ENCODE results near the gene NCF2.

NCF2 gene

GRCh38 chr1:183593356-183593755 lies 3.1 kb upstream of the NCF2 start:
- in situ Hi-C loops (cut with HindIII; ENCODE audit: low pct_ligation_motif_present, low sequenced_read_pairs), result no loop called here
- Histone ChIP-seq H3K27me3 (replicated peaks) (no peaks in the 10 kb centered on the region), H3K27ac (no peak overlapping the region), H3K36me3 (replicated peaks) (no peaks in the 10 kb centered on the region), H3K4me3 (ENCODE audit: low read depth, low read length) (no peak overlapping the region)
- DNase-seq, result no peak
- TF ChIP-seq, protein P1, sequence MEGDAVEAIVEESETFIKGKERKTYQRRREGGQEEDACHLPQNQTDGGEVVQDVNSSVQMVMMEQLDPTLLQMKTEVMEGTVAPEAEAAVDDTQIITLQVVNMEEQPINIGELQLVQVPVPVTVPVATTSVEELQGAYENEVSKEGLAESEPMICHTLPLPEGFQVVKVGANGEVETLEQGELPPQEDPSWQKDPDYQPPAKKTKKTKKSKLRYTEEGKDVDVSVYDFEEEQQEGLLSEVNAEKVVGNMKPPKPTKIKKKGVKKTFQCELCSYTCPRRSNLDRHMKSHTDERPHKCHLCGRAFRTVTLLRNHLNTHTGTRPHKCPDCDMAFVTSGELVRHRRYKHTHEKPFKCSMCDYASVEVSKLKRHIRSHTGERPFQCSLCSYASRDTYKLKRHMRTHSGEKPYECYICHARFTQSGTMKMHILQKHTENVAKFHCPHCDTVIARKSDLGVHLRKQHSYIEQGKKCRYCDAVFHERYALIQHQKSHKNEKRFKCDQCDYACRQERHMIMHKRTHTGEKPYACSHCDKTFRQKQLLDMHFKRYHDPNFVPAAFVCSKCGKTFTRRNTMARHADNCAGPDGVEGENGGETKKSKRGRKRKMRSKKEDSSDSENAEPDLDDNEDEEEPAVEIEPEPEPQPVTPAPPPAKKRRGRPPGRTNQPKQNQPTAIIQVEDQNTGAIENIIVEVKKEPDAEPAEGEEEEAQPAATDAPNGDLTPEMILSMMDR (IDR thresholded peaks at IDR 0.05; ENCODE audit: low read depth, low read length, missing control alignments), result no peak

GRCh38 chr1:183592733-183593132 lies 2.5 kb upstream of the NCF2 start:
- in situ Hi-C loops (cut with HindIII; ENCODE audit: low pct_ligation_motif_present, low sequenced_read_pairs), result no loop called here
- TF ChIP-seq, protein P1 (IDR thresholded peaks at IDR 0.05; ENCODE audit: low read depth, low read length, missing control alignments), result no peak
- no peak overlapping the region for H3K4me3 ChIP-seq (ENCODE audit: low read depth, low read length)
- H3K36me3 ChIP-seq (replicated peaks), result no peaks in the 10 kb centered on the region
- no peaks in the 10 kb centered on the region for H3K27me3 ChIP-seq (replicated peaks)
- no peak overlapping the region for H3K27ac ChIP-seq
- no peak for DNase-seq

DNA sequence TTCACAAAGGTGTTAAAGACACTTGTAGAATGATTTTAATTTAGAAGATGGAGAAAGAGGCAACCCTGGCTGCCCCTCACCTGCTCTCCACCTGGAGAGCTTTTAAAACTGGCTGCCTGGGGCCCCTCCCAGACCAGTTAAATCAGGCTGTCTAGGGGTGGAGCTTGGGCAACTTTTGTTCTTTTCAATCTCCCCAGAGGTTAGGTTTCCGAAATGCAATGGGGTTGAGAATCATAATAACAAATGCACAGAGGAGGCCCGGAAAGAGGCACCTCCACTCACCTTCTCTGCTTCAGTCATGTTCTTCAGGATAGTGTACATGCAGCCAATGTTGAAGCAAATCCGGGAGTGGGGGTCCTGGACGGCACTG lies 400 bp downstream of the NCF2 start:
- no peak for DNase-seq
- Histone ChIP-seq H3K36me3 (replicated peaks) (no peaks in the 10 kb centered on the region), H3K27me3 (replicated peaks) (no peaks in the 10 kb centered on the region), H3K27ac (no peak overlapping the region), H3K4me3 (ENCODE audit: low read depth, low read length) (no peak overlapping the region)
- in situ Hi-C loops (cut with HindIII; ENCODE audit: low pct_ligation_motif_present, low sequenced_read_pairs), result no loop called here
- TF ChIP-seq, protein P1 (IDR thresholded peaks at IDR 0.05; ENCODE audit: low read depth, low read length, missing control alignments), result no peak

GRCh38 chr1:183589384-183589783 lies 875 bp downstream of the NCF2 start:
- Histone ChIP-seq H3K36me3 (replicated peaks) (no peaks in the 10 kb centered on the region), H3K4me3 (ENCODE audit: low read depth, low read length) (no peak overlapping the region), H3K27ac (no peak overlapping the region), H3K27me3 (replicated peaks) (no peaks in the 10 kb centered on the region)
- no peak for DNase-seq
- TF ChIP-seq, protein P1 (IDR thresholded peaks at IDR 0.05; ENCODE audit: low read depth, low read length, missing control alignments), result no peak
- in situ Hi-C loops (cut with HindIII; ENCODE audit: low pct_ligation_motif_present, low sequenced_read_pairs), result no loop called here

DNA sequence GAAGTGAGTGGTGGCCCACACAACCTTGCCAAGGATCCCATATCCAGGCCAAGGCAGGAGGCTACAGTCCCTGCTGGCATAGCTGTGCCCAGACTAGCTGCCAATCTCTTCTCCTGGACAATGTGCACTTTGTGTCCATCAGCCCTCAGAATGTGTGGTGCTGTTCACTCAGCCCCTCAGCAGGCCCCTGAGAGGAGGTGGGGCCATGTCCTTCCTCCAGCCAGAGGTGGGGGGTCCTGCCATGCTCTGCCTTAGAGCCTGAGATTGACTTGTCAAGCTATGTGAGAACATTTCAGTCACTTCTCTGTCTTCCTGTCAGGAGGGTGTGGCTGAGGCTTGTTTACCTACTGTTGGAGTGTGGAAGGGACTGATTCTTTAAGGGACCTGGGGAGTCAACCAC lies 1.4 kb downstream of the NCF2 start:
- TF ChIP-seq, protein P1 (IDR thresholded peaks at IDR 0.05; ENCODE audit: low read depth, low read length, missing control alignments), result no peak
- Histone ChIP-seq H3K27ac (no peak overlapping the region), H3K36me3 (replicated peaks) (no peaks in the 10 kb centered on the region), H3K27me3 (replicated peaks) (no peaks in the 10 kb centered on the region), H3K4me3 (ENCODE audit: low read depth, low read length) (no peak overlapping the region)
- no peak for DNase-seq
- in situ Hi-C loops (cut with HindIII; ENCODE audit: low pct_ligation_motif_present, low sequenced_read_pairs), result no loop called here

GRCh38 chr1:183586926-183587325 lies 3.3 kb downstream of the NCF2 start:
- in situ Hi-C loops (cut with HindIII; ENCODE audit: low pct_ligation_motif_present, low sequenced_read_pairs), result no loop called here
- TF ChIP-seq, protein P1 (IDR thresholded peaks at IDR 0.05; ENCODE audit: low read depth, low read length, missing control alignments), result no peak
- Histone ChIP-seq H3K36me3 (replicated peaks) (no peaks in the 10 kb centered on the region), H3K27me3 (replicated peaks) (no peaks in the 10 kb centered on the region), H3K27ac (no peak overlapping the region), H3K4me3 (ENCODE audit: low read depth, low read length) (no peak overlapping the region)
- DNase-seq, result no peak

All from brain microvascular endothelial cell (primary cell).